K562 (cell line): ENCODE measurements around the gene TRIM10. TPM values are rescaled to one million over a fixed set of nuclear protein-coding genes. Genes with fewer than 3 reads are reported as not detected.

Source experiments
- ATAC-seq: fragments of 200-7000 bp; cut with Tn5 transposase; 3 replicates; pipeline ENCODE4 v1.9.1; 2020; ENCODE audit warnings: moderate library complexity
- BruUV-seq: library from RNA; stranded (reverse); fragments of 400-500 nt; replicated peaks from 2 replicates; lab custom pipeline; 2021; lab: Mats Ljungman, UMichigan
- CTCF ChIA-PET: fragments of 300-600 bp; formaldehyde crosslinking; extraction: SDS; loops from one replicate; lab custom pipeline; 2021; ENCODE audit warnings: low intra/inter-chr PET ratio; lab: Yijun Ruan, JAX
- POLR2A ChIA-PET: fragments of 300-600, 350-650 bp; sonication (Branson Sonifier 250); formaldehyde crosslinking; extraction: SDS; loops from one replicate; lab custom pipeline; 2021; ENCODE audit warnings: antibody characterized with exemption, inconsistent platforms; lab: Yijun Ruan, JAX
- DNase-seq, 4 experiments: peaks; one replicate each; pipeline versions ENCODE4 v3.0.0 to v3.0.0-alpha.2; 2011 to 2018; ENCODE audit warnings: low spot score in 3 of 4, mixed read lengths in 3 of 4; ENCODE audit errors: extremely low read depth in 1 of 4
- FAIRE-seq: peaks from 2 replicates; lab custom pipeline; 2011; peaks lifted over from hg19 to GRCh38; lab: Jason Lieb, UNC
- H2AFZ ChIP-seq: 2 replicates; pipeline ENCODE4 v1.6.0; 2011; ENCODE audit warnings: low read depth, low read length, control low read depth, inconsistent platforms
- H3K27ac ChIP-seq: fragments of 200-600 bp; 3 replicates; pipeline ENCODE4 v1.8.0; 2011; ENCODE audit warnings: low read depth, mild to moderate bottlenecking, control low read depth, inconsistent platforms, low read length, moderate library complexity, mixed read lengths; ENCODE audit errors: extremely low read depth
- H3K27me3 ChIP-seq, 2 experiments: fragments of 300-600 bp in 1 of 2; 2 replicates in 1 of 2; 3 replicates in 1 of 2; pipeline versions ENCODE4 v1.6.0 to v1.8.0; 2011; ENCODE audit warnings: inconsistent platforms in 2 of 2, low read length in 2 of 2, mild to moderate bottlenecking in 1 of 2, mixed read lengths in 1 of 2, moderate library complexity in 1 of 2; ENCODE audit not compliant: control insufficient read depth in 2 of 2, insufficient read depth in 2 of 2
- H3K36me3 ChIP-seq: fragments of 300-600 bp; 3 replicates; pipeline ENCODE4 v1.8.0; 2011; ENCODE audit warnings: mild to moderate bottlenecking, low read length, inconsistent platforms; ENCODE audit not compliant: control insufficient read depth, insufficient read depth
- H3K4me1 ChIP-seq, 2 experiments: fragments of 200-600 bp in 1 of 2; replicated peaks in 1 of 2; 2 replicates in 1 of 2; 3 replicates in 1 of 2; pipeline versions ENCODE4 v1.5.1 to v1.8.0; 2011; ENCODE audit warnings: inconsistent platforms in 2 of 2, low read length in 2 of 2, mild to moderate bottlenecking in 1 of 2, mixed read lengths in 1 of 2, moderate library complexity in 1 of 2; ENCODE audit not compliant: control insufficient read depth in 2 of 2, insufficient read depth in 2 of 2
- H3K4me2 ChIP-seq: 2 replicates; pipeline ENCODE4 v1.6.1; 2011; ENCODE audit warnings: low read length, control low read depth, inconsistent platforms, mixed read lengths; ENCODE audit not compliant: insufficient read depth
- H3K4me3 ChIP-seq: fragments of 200-600 bp; sonication (generic), shearing (Covaris generic); 2 replicates; pipeline ENCODE4 v1.5.1; 2016; ENCODE audit warnings: control low read depth, inconsistent platforms
- H3K79me2 ChIP-seq: fragments of 200-600 bp; 3 replicates; pipeline ENCODE4 v1.8.0; 2011; ENCODE audit warnings: low read length, inconsistent platforms; ENCODE audit not compliant: control insufficient read depth, insufficient read depth
- H3K9ac ChIP-seq, 2 experiments: 2 replicates each; pipeline versions ENCODE4 v1.6.0 to v1.6.1; 2011; ENCODE audit warnings: low read depth in 2 of 2, low read length in 2 of 2, control low read depth in 1 of 2, inconsistent platforms in 1 of 2, mild to moderate bottlenecking in 1 of 2, mixed read lengths in 1 of 2; ENCODE audit not compliant: insufficient read depth in 1 of 2
- H3K9me1 ChIP-seq: one replicate; pipeline ENCODE4 v1.6.0; 2011; ENCODE audit warnings: inconsistent platforms, mild to moderate bottlenecking, low read length, moderate library complexity; ENCODE audit not compliant: control insufficient read depth, insufficient read depth
- H3K9me3 ChIP-seq: replicated peaks from 2 replicates; pipeline ENCODE4 v1.5.1; 2011; ENCODE audit warnings: low read depth, low read length, inconsistent platforms; ENCODE audit not compliant: control insufficient read depth, insufficient read depth
- H4K20me1 ChIP-seq: replicated peaks from 2 replicates; pipeline ENCODE4 v1.6.1; 2011; ENCODE audit warnings: low read length, inconsistent platforms, mixed read lengths; ENCODE audit not compliant: control insufficient read depth, insufficient read depth
- ASH1L ChIP-seq: fragments of 450-650 bp; IDR thresholded peaks from 2 replicates; pipeline ENCODE4 v1.6.1; 2018; ENCODE audit warnings: borderline replicate concordance, mild to moderate bottlenecking, low read depth; ENCODE audit not compliant: partially characterized antibody
- ATF7 ChIP-seq: fragments of 450-650 bp; IDR thresholded peaks from 2 replicates; pipeline ENCODE4 v1.7.1; 2014; ENCODE audit warnings: mild to moderate bottlenecking, moderate library complexity
- CREB1 ChIP-seq, 2 experiments: sonication (generic) in 1 of 2; formaldehyde crosslinking in 1 of 2; IDR thresholded peaks; 2 replicates each; pipeline versions ENCODE4 v1.6.1 to v1.8.0; 2012 to 2022; ENCODE audit warnings: inconsistent platforms in 1 of 2, mild to moderate bottlenecking in 1 of 2, missing genetic modification reagents in 1 of 2, moderate library complexity in 1 of 2
- CREM ChIP-seq: IDR thresholded peaks from 2 replicates; pipeline ENCODE4 v1.6.1; 2014; ENCODE audit warnings: antibody characterized with exemption, low read depth
- GTF2F1 ChIP-seq: IDR thresholded peaks from 2 replicates; pipeline ENCODE4 v1.6.1; 2011; ENCODE audit warnings: low read depth, low read length, improper control_type of control experiment
- LARP7 ChIP-seq: fragments of 450-650 bp; IDR thresholded peaks from 2 replicates; pipeline ENCODE4 v1.6.1; 2016
- SIX5 ChIP-seq, 2 experiments: IDR thresholded peaks; 2 replicates each; pipeline ENCODE4 v1.6.1; 2011; ENCODE audit warnings: low read length in 2 of 2, borderline replicate concordance in 1 of 2, low read depth in 1 of 2, mild to moderate bottlenecking in 1 of 2, moderate library complexity in 1 of 2; ENCODE audit not compliant: insufficient read depth in 1 of 2
- ZBTB17 ChIP-seq: fragments of 450-650 bp; formaldehyde crosslinking; IDR thresholded peaks from 2 replicates; pipeline ENCODE4 v1.4.0; 2020; ENCODE audit warnings: mild to moderate bottlenecking
- ZNF124 ChIP-seq: sonication (generic); formaldehyde crosslinking; IDR thresholded peaks from 2 replicates; pipeline ENCODE4 v1.8.1; 2022; ENCODE audit warnings: missing genetic modification reagents
- ZNF174 ChIP-seq: fragments of 250-450 bp; sonication (Bioruptor Pico); IDR thresholded peaks from 2 replicates; pipeline ENCODE4 v1.4.0; 2020; ENCODE audit warnings: mild to moderate bottlenecking
- ZNF263 ChIP-seq: sonication (generic); formaldehyde crosslinking; IDR thresholded peaks from 2 replicates; pipeline ENCODE4 v1.8.0; 2022; ENCODE audit warnings: mild to moderate bottlenecking, missing genetic modification reagents, borderline replicate concordance
- ZNF57 ChIP-seq: fragments of 450-650 bp; formaldehyde crosslinking; IDR thresholded peaks from 2 replicates; pipeline ENCODE4 v1.4.0; 2020; ENCODE audit warnings: mild to moderate bottlenecking, moderate library complexity
- WGBS: fragments of 100-300 bp; shearing (Covaris generic); methylation state at CpG from one replicate; pipeline ENCODE4 v1.1.6; 2016; ENCODE audit warnings: low coverage, mixed read lengths; ENCODE audit not compliant: insufficient coverage; ENCODE audit errors: missing lambda C conversion rate; 5-methylcytosine and 5-hydroxymethylcytosine counted together
- in situ Hi-C: fragments of 300-500 bp; cut with MboI; formaldehyde crosslinking; loops from 4 replicates; pipeline ENCODE4 v1.15.0; 2018; ENCODE audit warnings: inconsistent platforms, mixed read lengths
- intact Hi-C: fragments of 100-400 bp; cut with micrococcal nuclease; formaldehyde crosslinking; loops from 2 replicates; pipeline ENCODE4 v1.14.2; 2022
- polyA plus RNA-seq, 8 experiments: library from polyadenylated mRNA; depleted of rRNA in 4 of 8; stranded (reverse) in 5 of 8; unstranded in 3 of 8; fragments of >200 nt; fragmentation: Nextera tagmentation in 2 of 8; fragmentation: Illumina TruSeq in 1 of 8; extraction: Ambion mirVana in 2 of 8; extraction: Trizol in 1 of 8; gene quantifications; 2 replicates each; pipeline versions ENCODE4 v1.2.1 to v1.2.3, GENCODE V29; 2011 to 2014; ENCODE audit warnings: inconsistent platforms in 1 of 8, missing spikeins in 1 of 8
- total RNA-seq, 7 experiments: library from RNA; depleted of rRNA in 6 of 7; stranded (reverse); fragments of >200 nt in 6 of 7; fragmentation: Illumina TruSeq in 2 of 7; extraction: Trizol in 2 of 7; gene quantifications; 2 replicates each; pipeline versions ENCODE4 v1.2.1 to v1.2.3, GENCODE V29; 2011 to 2021; ENCODE audit warnings: low replicate concordance in 1 of 7
- TF ChIP-seq, protein P1 (sequence below): fragments of 250-450 bp; sonication (Bioruptor Pico); IDR thresholded peaks from 2 replicates; pipeline ENCODE4 v1.4.0; 2020; ENCODE audit warnings: mild to moderate bottlenecking, moderate library complexity
- TF ChIP-seq, protein P2 (sequence below), 2 experiments: fragments of 450-650 bp in 1 of 2; sonication (generic) in 1 of 2; formaldehyde crosslinking in 1 of 2; IDR thresholded peaks in 1 of 2; conservative IDR thresholded peaks in 1 of 2; 2 replicates each; pipeline versions ENCODE4 v1.6.1 to v1.8.1; 2016 to 2023; ENCODE audit warnings: mild to moderate bottlenecking in 2 of 2, moderate library complexity in 2 of 2, inconsistent platforms in 1 of 2, missing genetic modification reagents in 1 of 2

TRIM10 gene
- total and polyA plus RNA-seq, 9 of the 15 experiments (the other 6 are each of a cell fraction or from before 2014, with no cell fraction given) = 0.15 to 0.90 (median 0.36) TPM

DNA sequence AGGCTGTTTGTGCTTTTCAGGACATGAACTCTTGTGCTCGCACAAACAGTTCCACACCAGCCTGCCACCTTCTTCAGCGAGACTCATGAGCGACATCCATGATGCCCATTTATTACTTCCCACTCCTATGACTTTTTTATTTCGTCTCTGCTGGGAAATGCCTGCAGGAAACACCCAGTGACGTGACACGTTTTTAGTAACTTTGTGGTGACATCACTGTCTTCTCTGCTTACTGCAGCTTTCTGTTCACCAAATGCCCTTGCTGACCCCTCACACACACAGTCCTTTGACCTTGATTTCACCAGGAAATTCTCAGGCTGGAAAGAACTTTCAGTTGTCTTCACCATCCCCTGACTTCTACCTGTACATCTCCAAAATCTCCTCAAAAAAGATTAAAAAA, 16.2 kb downstream of the TRIM10 start:
- H3K4me3 ChIP-seq = no peak overlapping the region
- H3K36me3 ChIP-seq = no peaks in the 10 kb centered on the region
- DNase-seq (no peak), FAIRE-seq (no peak), ATAC-seq (no peak)
- no peaks in the 10 kb centered on the region for H3K4me1 ChIP-seq
- TF ChIP-seq ZBTB17 (no peak), ZNF124 (CRISPR knock-in tag) (no peak), ZNF57 (no peak), CREB1 (IDR thresholded peaks at IDR 0.05) (no peak), CREB1 (CRISPR knock-in tag; IDR thresholded peaks at IDR 0.05) (0 out of 2 replicates have a peak, but pooled peaks have one; percentile 22), GTF2F1 (no peak), ZNF174 (CRISPR knock-in tag) (no peak), ATF7 (0 out of 2 replicates have a peak, but pooled peaks have one; percentile 24), LARP7 (no peak), SIX5 (IDR thresholded peaks at IDR 0.05; ENCODE audit: borderline replicate concordance in 1 of 2, insufficient read depth in 1 of 2, low read depth in 1 of 2, low read length in 2 of 2) (no peak), ASH1L (no peak), ZNF263 (CRISPR knock-in tag) (no peak), CREM (peak; percentile 43; the same call in 1 of the 2 replicates)
- TF ChIP-seq, protein P1, sequence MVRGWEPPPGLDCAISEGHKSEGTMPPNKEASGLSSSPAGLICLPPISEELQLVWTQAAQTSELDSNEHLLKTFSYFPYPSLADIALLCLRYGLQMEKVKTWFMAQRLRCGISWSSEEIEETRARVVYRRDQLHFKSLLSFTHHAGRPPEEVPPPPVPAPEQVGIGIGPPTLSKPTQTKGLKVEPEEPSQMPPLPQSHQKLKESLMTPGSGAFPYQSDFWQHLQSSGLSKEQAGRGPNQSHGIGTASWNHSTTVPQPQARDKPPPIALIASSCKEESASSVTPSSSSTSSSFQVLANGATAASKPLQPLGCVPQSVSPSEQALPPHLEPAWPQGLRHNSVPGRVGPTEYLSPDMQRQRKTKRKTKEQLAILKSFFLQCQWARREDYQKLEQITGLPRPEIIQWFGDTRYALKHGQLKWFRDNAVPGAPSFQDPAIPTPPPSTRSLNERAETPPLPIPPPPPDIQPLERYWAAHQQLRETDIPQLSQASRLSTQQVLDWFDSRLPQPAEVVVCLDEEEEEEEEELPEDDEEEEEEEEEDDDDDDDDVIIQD (CRISPR knock-in tag) = no peak
- TF ChIP-seq, protein P2, sequence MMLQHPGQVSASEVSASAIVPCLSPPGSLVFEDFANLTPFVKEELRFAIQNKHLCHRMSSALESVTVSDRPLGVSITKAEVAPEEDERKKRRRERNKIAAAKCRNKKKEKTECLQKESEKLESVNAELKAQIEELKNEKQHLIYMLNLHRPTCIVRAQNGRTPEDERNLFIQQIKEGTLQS (IDR thresholded peaks at IDR 0.05) = 0 out of 2 replicates have a peak, but pooled peaks have one; percentile 25
- TF ChIP-seq, protein P2 (CRISPR knock-in tag; conservative IDR thresholded peaks at IDR 0.05) = no peak
- H3K4me2 ChIP-seq = no peak overlapping the region
- intact Hi-C loops = no loop called here
- ChIA-PET POLR2A (interaction anchor here (0.5 kb wide), 1 partner anchor 472 kb away, joined by 3 read pairs; no protein-coding TSS in a partner anchor), CTCF (no interaction called here)
- 2% methylated on average over 6 of the region's 6 CpGs for WGBS
- H3K9ac ChIP-seq = no peak overlapping the region
- no TSS peak for BruUV-seq
- no peaks in the 10 kb centered on the region for H3K9me3 ChIP-seq
- peak overlapping the region; percentile 21; the same call in 1 of the 2 replicates for H2AFZ ChIP-seq
- in situ Hi-C loops = no loop called here
- H3K79me2 ChIP-seq = no peaks in the 10 kb centered on the region
- H3K9me1 ChIP-seq = no peaks in the 10 kb centered on the region
- H4K20me1 ChIP-seq = no peaks in the 10 kb centered on the region
- no peak overlapping the region for H3K27ac ChIP-seq
- H3K27me3 ChIP-seq = peaks cover 5 to 30% of the 10 kb centered on the region in 2 experiments
